Neural crest cell (in vitro differentiated cells): Measurements from ENCODE around the gene GPR75. TPM values are rescaled to one million over a fixed set of nuclear protein-coding genes. Genes with fewer than 3 reads are reported as not detected.

ENCODE experiments used
- DNase-seq: peaks from one replicate; pipeline ENCODE4 v3.0.0; 2021; ENCODE audit warnings: low read depth, mixed read lengths, low spot score
- H3K27ac Mint-ChIP-seq: one replicate; pipeline ENCODE4 v1.8.0; 2021; ENCODE audit warnings: mild to moderate bottlenecking, mixed read lengths; ENCODE audit not compliant: unreplicated experiment
- H3K27me3 Mint-ChIP-seq: 2 replicates; pipeline ENCODE4 v1.8.0; 2021; ENCODE audit warnings: low read depth, mild to moderate bottlenecking, mixed read lengths
- H3K36me3 Mint-ChIP-seq: 2 replicates; pipeline ENCODE4 v1.8.0; 2021; ENCODE audit warnings: low read depth, mild to moderate bottlenecking, mixed read lengths
- H3K4me1 Mint-ChIP-seq: 2 replicates; pipeline ENCODE4 v1.8.0; 2021; ENCODE audit warnings: mixed read lengths
- H3K4me3 Mint-ChIP-seq: one replicate; pipeline ENCODE4 v1.8.0; 2021; ENCODE audit warnings: mild to moderate bottlenecking, mixed read lengths
- H3K9me3 Mint-ChIP-seq: 2 replicates; pipeline ENCODE4 v1.8.0; 2021; ENCODE audit warnings: mixed read lengths
- long read RNA-seq: library from polyadenylated mRNA; unstranded; transcript quantifications from one replicate; pipeline ENCODE4 v2.0.0, GENCODE V29; 2020
- total RNA-seq: library from RNA; stranded (reverse); gene quantifications from 2 replicates; pipeline ENCODE4 v1.2.1, GENCODE V29; 2021
- TF ChIP-seq, protein P1 (sequence below): fragments of 200-600 bp; sonication (generic); conservative IDR thresholded peaks from 2 replicates; pipeline ENCODE4 v1.5.0; 2021; ENCODE audit warnings: antibody characterized with exemption, mild to moderate bottlenecking

Gene GPR75
- total RNA-seq: 4.5 and 4.7 TPM in 2 replicates
- long read RNA-seq: 0 reads

DNA sequence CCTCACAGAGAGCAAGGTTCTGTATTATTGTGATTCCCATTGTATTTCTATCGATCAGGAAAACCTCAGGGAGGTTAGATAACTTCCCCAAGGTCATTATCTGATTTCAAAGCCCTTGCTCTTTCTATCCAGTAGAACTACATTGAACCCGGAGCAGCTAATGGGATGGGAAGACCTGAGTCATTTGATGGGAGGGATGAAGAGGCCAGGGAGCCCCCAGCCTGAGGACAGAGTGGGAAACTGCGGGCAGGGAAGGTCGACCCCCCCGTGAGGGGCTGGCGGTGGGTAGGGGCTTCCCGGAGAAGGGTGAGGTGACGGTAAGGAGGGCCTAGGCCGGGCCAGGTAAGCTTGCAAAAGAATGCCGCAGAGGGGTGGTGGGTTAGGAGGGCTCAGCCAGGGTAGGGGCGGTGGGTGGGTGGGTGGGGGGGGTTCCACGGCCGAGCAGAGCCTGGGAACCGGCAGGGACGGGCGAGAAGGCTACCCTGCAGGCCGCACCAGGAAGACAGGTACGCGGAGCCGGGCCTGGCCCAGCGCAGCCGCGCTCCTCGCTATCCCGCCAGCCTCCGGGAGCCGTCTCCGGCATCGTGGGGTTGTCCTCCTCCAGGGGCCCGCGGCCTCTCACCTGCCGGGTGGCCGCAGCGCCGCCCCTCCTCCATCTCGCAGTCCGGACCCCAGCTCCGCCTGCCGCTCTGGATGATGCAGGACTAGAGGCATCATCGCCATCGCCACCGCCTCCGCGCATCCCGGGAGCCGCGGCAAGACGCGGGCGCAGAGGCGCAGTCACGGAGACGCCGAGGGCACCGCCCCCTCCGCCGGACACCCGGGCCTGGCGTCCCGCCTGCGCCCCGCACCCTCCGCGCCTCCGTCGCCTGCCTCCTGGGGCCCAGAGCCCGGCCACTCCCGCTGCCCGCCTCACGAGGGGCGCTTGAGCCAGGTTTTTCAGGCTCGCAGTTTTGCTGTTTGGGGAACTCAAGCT lies at the start of gene GPR75:
GPR75 (minus strand) TSS at position 762 of the 976 bp plus-strand sequence. CDS start 5,211 bp downstream, outside the sequence.
- Mint-ChIP-seq H3K9me3 (no peaks in the 10 kb centered on the region), H3K27me3 (no peaks in the 10 kb centered on the region), H3K4me1 (no peaks in the 10 kb centered on the region), H3K27ac (no peak within 1 kb of the TSS), H3K4me3 (no peak within 1 kb of the TSS), H3K36me3 (peaks cover 19% of the 10 kb centered on the region)
- DNase-seq: no peak
- TF ChIP-seq, protein P1, sequence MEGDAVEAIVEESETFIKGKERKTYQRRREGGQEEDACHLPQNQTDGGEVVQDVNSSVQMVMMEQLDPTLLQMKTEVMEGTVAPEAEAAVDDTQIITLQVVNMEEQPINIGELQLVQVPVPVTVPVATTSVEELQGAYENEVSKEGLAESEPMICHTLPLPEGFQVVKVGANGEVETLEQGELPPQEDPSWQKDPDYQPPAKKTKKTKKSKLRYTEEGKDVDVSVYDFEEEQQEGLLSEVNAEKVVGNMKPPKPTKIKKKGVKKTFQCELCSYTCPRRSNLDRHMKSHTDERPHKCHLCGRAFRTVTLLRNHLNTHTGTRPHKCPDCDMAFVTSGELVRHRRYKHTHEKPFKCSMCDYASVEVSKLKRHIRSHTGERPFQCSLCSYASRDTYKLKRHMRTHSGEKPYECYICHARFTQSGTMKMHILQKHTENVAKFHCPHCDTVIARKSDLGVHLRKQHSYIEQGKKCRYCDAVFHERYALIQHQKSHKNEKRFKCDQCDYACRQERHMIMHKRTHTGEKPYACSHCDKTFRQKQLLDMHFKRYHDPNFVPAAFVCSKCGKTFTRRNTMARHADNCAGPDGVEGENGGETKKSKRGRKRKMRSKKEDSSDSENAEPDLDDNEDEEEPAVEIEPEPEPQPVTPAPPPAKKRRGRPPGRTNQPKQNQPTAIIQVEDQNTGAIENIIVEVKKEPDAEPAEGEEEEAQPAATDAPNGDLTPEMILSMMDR: no peak

DNA sequence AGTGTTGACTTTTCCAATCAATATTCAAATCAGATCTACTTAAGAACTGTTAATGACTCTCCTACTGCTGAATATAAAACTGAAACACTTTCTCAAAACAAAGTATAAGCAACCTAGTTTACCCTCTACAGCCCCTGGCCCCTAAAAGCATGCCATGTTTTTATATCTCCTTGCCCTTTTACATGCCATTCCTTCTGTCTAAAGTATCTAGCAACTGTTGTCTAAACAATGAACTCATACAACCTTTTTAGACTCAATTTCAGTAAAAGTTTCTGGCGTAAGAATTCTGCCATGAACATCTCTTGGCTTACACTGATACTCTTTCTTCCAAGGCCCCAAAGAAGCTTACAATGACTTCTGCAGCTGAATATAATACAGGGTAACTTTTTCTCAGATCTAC lies 47.8 kb upstream of the GPR75 start:
- H3K27ac Mint-ChIP-seq: no peak overlapping the region
- no peaks in the 10 kb centered on the region for H3K9me3 Mint-ChIP-seq
- peaks cover 20% of the 10 kb centered on the region for H3K36me3 Mint-ChIP-seq

GRCh38 chr2:53905396-53905795 lies 45.6 kb upstream of the GPR75 start:
- Mint-ChIP-seq H3K4me3 (no peak overlapping the region), H3K27me3 (no peaks in the 10 kb centered on the region), H3K9me3 (no peaks in the 10 kb centered on the region), H3K36me3 (peaks cover 24% of the 10 kb centered on the region), H3K4me1 (no peaks in the 10 kb centered on the region), H3K27ac (no peak overlapping the region)
- TF ChIP-seq, protein P1: no peak
- DNase-seq: no peak

More for the DNA sequence above, 47.8 kb upstream of the GPR75 start:
- Mint-ChIP-seq H3K4me3 (no peak overlapping the region), H3K4me1 (no peaks in the 10 kb centered on the region), H3K27me3 (no peaks in the 10 kb centered on the region)
- TF ChIP-seq, protein P1: no peak
- no peak for DNase-seq

GRCh38 chr2:53903011-53903410 lies 43.2 kb upstream of the GPR75 start:
- Mint-ChIP-seq H3K4me3 (no peak overlapping the region), H3K27me3 (no peaks in the 10 kb centered on the region), H3K27ac (no peak overlapping the region), H3K4me1 (no peaks in the 10 kb centered on the region), H3K9me3 (no peaks in the 10 kb centered on the region), H3K36me3 (peaks cover 24% of the 10 kb centered on the region)
- no peak for DNase-seq
- TF ChIP-seq, protein P1: no peak

- no peaks in the 10 kb centered on the region for H3K9me3 Mint-ChIP-seq
- TF ChIP-seq, protein P1: no peak
- peaks cover 11% of the 10 kb centered on the region for H3K36me3 Mint-ChIP-seq
- H3K4me1 Mint-ChIP-seq: no peaks in the 10 kb centered on the region
- H3K27me3 Mint-ChIP-seq: no peaks in the 10 kb centered on the region
- H3K4me3 Mint-ChIP-seq: no peak overlapping the region
- DNase-seq: no peak
- no peak overlapping the region for H3K27ac Mint-ChIP-seq
These were observed 41.4 kb upstream of the GPR75 start for GRCh38 chr2:53901192-53901591.
